OCI-LY3 (cell line): ENCODE measurements around the gene NGEF.

ENCODE experiments used
- CTCF ChIP-seq: fragments of 200-600, 300-600 bp; sonication (generic); IDR thresholded peaks from 2 replicates; pipeline ENCODE4 v1.5.1; 2014; ENCODE audit warnings: antibody characterized with exemption, low read length, low read depth
- EZH2phosphoT487 ChIP-seq: fragments of 200-600 bp; shearing (Covaris generic); IDR thresholded peaks from 2 replicates; pipeline ENCODE4 v1.6.1; 2018; ENCODE audit warnings: antibody characterized with exemption, mixed run types, low read depth

GRCh38 chr2:232896111-232896510 is 116.9 kb downstream of the NGEF start:
- TF ChIP-seq EZH2phosphoT487 (no peak), CTCF (no peak)
